HG03025 (cell line): Measurements from ENCODE around the gene BCL2L13.

Source experiments
- ATAC-seq: cut with Tn5 transposase; IDR thresholded peaks from one replicate; pipeline ENCODE4 v1.9.1; 2021; ENCODE audit warnings: mild to moderate bottlenecking, moderate library complexity; ENCODE audit not compliant: unreplicated experiment, low FRiP score

Gene BCL2L13

GRCh38 chr22:17775781-17776465 lies 137.4 kb downstream of the BCL2L13 start:
- no peak for ATAC-seq

GRCh38 chr22:17777005-17777716 lies 138.6 kb downstream of the BCL2L13 start:
- ATAC-seq, result no peak

- no peak for ATAC-seq
Observed at GRCh38 chr22:17777717-17778044, 139.1 kb downstream of the BCL2L13 start.

- no peak for ATAC-seq
Observed at GRCh38 chr22:17778412-17778976, 139.9 kb downstream of the BCL2L13 start.

- no peak for ATAC-seq
Observed at GRCh38 chr22:17779286-17780115, 140.9 kb downstream of the BCL2L13 start.

- no peak for ATAC-seq
Observed at GRCh38 chr22:17780116-17780740, 141.7 kb downstream of the BCL2L13 start.
